SK-MEL-5 (cell line): ENCODE results near the gene SGK1. TPM values are rescaled to one million over a fixed set of nuclear protein-coding genes. Genes with fewer than 3 reads are reported as not detected.
"Not testable (repeated sequence)": the region's sequence is repeated elsewhere in the genome, so short reads cannot be mapped to it uniquely, and the experiment has no call there.

ENCODE experiments used
- DNase-seq: peaks from one replicate; pipeline ENCODE4 v3.0.0-alpha.2; 2016; ENCODE audit warnings: low read depth, low spot score
- in situ Hi-C: cut with HindIII; loops from 2 replicates; pipeline ENCODE4 v1.10.0; 2016; ENCODE audit warnings: low sequenced_read_pairs, high pct_unique_total_duplicates, low pct_unique_long_range_greater_than_20kb
- total RNA-seq: library from RNA; depleted of rRNA; stranded (reverse); fragments of >200 nt; shearing (Covaris generic); gene quantifications from 2 replicates; pipeline ENCODE4 v1.2.3, GENCODE V29; 2014

The SGK1 gene
- total RNA-seq, 1 experiment from 2014 or later: 592 TPM

- no peak for DNase-seq
- in situ Hi-C loops: no loop called here
Measured at GRCh38 chr6:134193536-134194498, 124.1 kb downstream of the SGK1 start.

- DNase-seq, in situ Hi-C loops: not testable (repeated sequence)
Measured at GRCh38 chr6:134192609-134193008, 125.3 kb downstream of the SGK1 start.

- no peak for DNase-seq
- in situ Hi-C loops: no loop called here
Measured at GRCh38 chr6:134190883-134191282, 127.0 kb downstream of the SGK1 start.

- DNase-seq: no peak
- in situ Hi-C loops: no loop called here
Measured at GRCh38 chr6:134187751-134188150, 130.2 kb downstream of the SGK1 start.

- DNase-seq: peak; percentile 93
- in situ Hi-C loops: no loop called here
Measured at GRCh38 chr6:134187154-134187553, 130.8 kb downstream of the SGK1 start.

- in situ Hi-C loops: no loop called here
Measured at GRCh38 chr6:134186355-134186754, 131.6 kb downstream of the SGK1 start.

GRCh38 chr6:134185277-134185676 is 132.6 kb downstream of the SGK1 start:
- no peak for DNase-seq
- in situ Hi-C loops: no loop called here

More at GRCh38 chr6:134186355-134186754, 131.6 kb downstream of the SGK1 start:
- DNase-seq: no peak

GRCh38 chr6:134183844-134184243 is 134.1 kb downstream of the SGK1 start:
- in situ Hi-C loops: no loop called here
- no peak for DNase-seq

GRCh38 chr6:134182528-134182927 is 135.4 kb downstream of the SGK1 start:
- in situ Hi-C loops: no loop called here
- DNase-seq: no peak

- in situ Hi-C loops, DNase-seq: not testable (repeated sequence)
Measured at GRCh38 chr6:134181726-134182125, 136.2 kb downstream of the SGK1 start.

GRCh38 chr6:134181251-134181650 is 136.7 kb downstream of the SGK1 start:
- DNase-seq, in situ Hi-C loops: not testable (repeated sequence)

- DNase-seq, in situ Hi-C loops: not testable (repeated sequence)
Measured at GRCh38 chr6:134180540-134180939, 137.4 kb downstream of the SGK1 start.

- DNase-seq: peak; percentile 97
- in situ Hi-C loops: no loop called here
Measured at GRCh38 chr6:134178161-134179044, 139.5 kb downstream of the SGK1 start.

- in situ Hi-C loops: no loop called here
- DNase-seq: peak; percentile 72
Measured at GRCh38 chr6:134177753-134178160, 140.2 kb downstream of the SGK1 start.

- in situ Hi-C loops: no loop called here
- DNase-seq: peak; percentile 24
Measured at GRCh38 chr6:134177236-134177635, 140.7 kb downstream of the SGK1 start.

GRCh38 chr6:134176264-134176975 is 141.5 kb downstream of the SGK1 start:
- in situ Hi-C loops: no loop called here

GRCh38 chr6:134175532-134176263 is 142.2 kb downstream of the SGK1 start:
- peak; percentile 51 for DNase-seq
- in situ Hi-C loops: no loop called here

More at GRCh38 chr6:134176264-134176975, 141.5 kb downstream of the SGK1 start:
- peak; percentile 46 for DNase-seq
